ENCODE measurements around the gene PTGFR. TPM values are rescaled to one million over a fixed set of nuclear protein-coding genes. Genes with fewer than 3 reads are reported as not detected.

The PTGFR gene
- total RNA-seq, 1 donor from 2014 or later, result not detected

GRCh38 chr1:78577257-78578100 lies 86.7 kb downstream of the PTGFR start:
- Histone ChIP-seq H3K4me2 (no peak overlapping the region), H2AFZ (replicated peaks) (no peak overlapping the region), H4K20me1 (ENCODE audit: low read depth) (no peaks in the 10 kb centered on the region), H3K9ac (no peak overlapping the region), H3K36me3 (no peaks in the 10 kb centered on the region), H3F3A (ENCODE audit: low read depth) (no peaks in the 10 kb centered on the region), H3K9me3 (ENCODE audit: low read depth) (no peaks in the 10 kb centered on the region), H3K4me1 (no peaks in the 10 kb centered on the region), H3K79me2 (ENCODE audit: low read depth) (no peaks in the 10 kb centered on the region), H3K4me3 (no peak overlapping the region), H3K27ac (no peak overlapping the region), H3K27me3 (no peaks in the 10 kb centered on the region)
- Mint-ChIP-seq H3K9me3 (no peaks in the 10 kb centered on the region), H3K4me3 (no peak overlapping the region), H3K36me3 (no peaks in the 10 kb centered on the region), H3K27ac (no peak overlapping the region), H3K27me3 (ENCODE audit: insufficient read depth, low read depth) (no peaks in the 10 kb centered on the region), H3K4me1 (no peaks in the 10 kb centered on the region)
- TF ChIP-seq CTCF (IDR thresholded peaks at IDR 0.05) (no peak), EZH2phosphoT487 (IDR thresholded peaks at IDR 0.05) (no peak), EZH2 (IDR thresholded peaks at IDR 0.05) (no peak)
- DNase-seq (ENCODE audit: low spot score), result no peak

GRCh38 chr1:78586572-78586971 lies 95.8 kb downstream of the PTGFR start:
- no peaks in the 10 kb centered on the region for H3K27me3 ChIP-seq
- H3K4me2 ChIP-seq, result no peak overlapping the region
- H2AFZ ChIP-seq (replicated peaks), result no peak overlapping the region
- no peak for DNase-seq (ENCODE audit: low spot score)
- H3K4me1 ChIP-seq, result no peaks in the 10 kb centered on the region
- H3K36me3 Mint-ChIP-seq, result no peaks in the 10 kb centered on the region
- no peaks in the 10 kb centered on the region for H3K79me2 ChIP-seq (ENCODE audit: low read depth)
- TF ChIP-seq EZH2phosphoT487 (IDR thresholded peaks at IDR 0.05), result no peak
- H3F3A ChIP-seq (ENCODE audit: low read depth), result no peaks in the 10 kb centered on the region
- no peak overlapping the region for H3K27ac Mint-ChIP-seq
- no peaks in the 10 kb centered on the region for H3K9me3 Mint-ChIP-seq
- H3K27ac ChIP-seq, result no peak overlapping the region
- H3K4me1 Mint-ChIP-seq, result no peaks in the 10 kb centered on the region
- no peak overlapping the region for H3K4me3 Mint-ChIP-seq
- H4K20me1 ChIP-seq (ENCODE audit: low read depth), result no peaks in the 10 kb centered on the region
- no peak overlapping the region for H3K9ac ChIP-seq
- H3K27me3 Mint-ChIP-seq (ENCODE audit: insufficient read depth, low read depth), result no peaks in the 10 kb centered on the region
- H3K9me3 ChIP-seq (ENCODE audit: low read depth), result no peaks in the 10 kb centered on the region
- H3K4me3 ChIP-seq, result no peak overlapping the region
- H3K36me3 ChIP-seq, result no peaks in the 10 kb centered on the region

GRCh38 chr1:78587211-78587610 lies 96.4 kb downstream of the PTGFR start:
- Histone ChIP-seq H3F3A (ENCODE audit: low read depth) (no peaks in the 10 kb centered on the region), H2AFZ (replicated peaks) (no peak overlapping the region), H3K79me2 (ENCODE audit: low read depth) (no peaks in the 10 kb centered on the region), H3K4me2 (no peak overlapping the region), H3K27ac (no peak overlapping the region), H3K9ac (no peak overlapping the region), H4K20me1 (ENCODE audit: low read depth) (no peaks in the 10 kb centered on the region), H3K4me3 (no peak overlapping the region), H3K27me3 (no peaks in the 10 kb centered on the region), H3K36me3 (no peaks in the 10 kb centered on the region), H3K9me3 (ENCODE audit: low read depth) (no peaks in the 10 kb centered on the region), H3K4me1 (no peaks in the 10 kb centered on the region)
- no peak for DNase-seq (ENCODE audit: low spot score)
- no peak overlapping the region for H3K27ac Mint-ChIP-seq
- H3K36me3 Mint-ChIP-seq, result no peaks in the 10 kb centered on the region
- H3K4me1 Mint-ChIP-seq, result no peaks in the 10 kb centered on the region
- H3K27me3 Mint-ChIP-seq (ENCODE audit: insufficient read depth, low read depth), result no peaks in the 10 kb centered on the region
- H3K4me3 Mint-ChIP-seq, result no peak overlapping the region
- H3K9me3 Mint-ChIP-seq, result no peaks in the 10 kb centered on the region
- TF ChIP-seq EZH2phosphoT487 (IDR thresholded peaks at IDR 0.05) (no peak), EZH2 (IDR thresholded peaks at IDR 0.05) (no peak), CTCF (IDR thresholded peaks at IDR 0.05) (no peak)

Other genes with a start within 250 kb of the PTGFR start
- not detected in 2 replicates for gene IFI44L, start 129.5 kb downstream of the PTGFR start, total RNA-seq (ENCODE audit: low replicate concordance)
- gene IFI44, start 158.9 kb downstream of the PTGFR start, total RNA-seq (ENCODE audit: low replicate concordance), result not detected in 2 replicates